Thyroid gland (tissue), 4 donors: ENCODE results near the gene BMERB1. TPM values are rescaled to one million over a fixed set of nuclear protein-coding genes. Genes with fewer than 3 reads are reported as not detected.

Source experiments
- DNase-seq, 2 donors: peaks; one replicate each; pipeline ENCODE4 v3.0.0-alpha.2; 2019
- H3K27ac ChIP-seq, 3 donors: fragments of 200-600 bp; sonication (generic); 1 replicate in 2 of 3; 2 replicates in 1 of 3; pipeline ENCODE4 v1.5.1; 2016 to 2019; ENCODE audit warnings: mild to moderate bottlenecking in 1 of 3, moderate library complexity in 1 of 3
- H3K27me3 ChIP-seq: fragments of 200-600 bp; sonication (generic); one replicate; pipeline ENCODE4 v1.5.1; 2019
- H3K36me3 ChIP-seq, 2 donors: fragments of 200-600 bp; sonication (generic); one replicate each; pipeline ENCODE4 v1.5.1; 2016 to 2019
- H3K4me1 ChIP-seq, 2 donors: fragments of 200-600 bp; sonication (generic); one replicate each; pipeline ENCODE4 v1.5.1; 2017 to 2019
- H3K4me3 ChIP-seq, 3 donors: fragments of 200-600 bp; sonication (generic); replicated peaks in 1 of 3; 1 replicate in 2 of 3; 2 replicates in 1 of 3; pipeline ENCODE4 v1.5.1; 2016; ENCODE audit warnings: mild to moderate bottlenecking in 1 of 3
- H3K9me3 ChIP-seq: fragments of 200-600 bp; sonication (generic); one replicate; pipeline ENCODE4 v1.5.1; 2017
- CTCF ChIP-seq, 6 experiments: fragments of 200-600 bp in 3 of 6; fragments of 450-650 bp in 3 of 6; sonication (generic) in 3 of 6; IDR thresholded peaks; one replicate each; pipeline ENCODE4 v1.5.1; 2016 to 2019; ENCODE audit warnings: antibody characterized with exemption in 6 of 6, mild to moderate bottlenecking in 2 of 6, inconsistent platforms in 1 of 6, moderate library complexity in 1 of 6
- POLR2A ChIP-seq, 2 donors: fragments of 450-650 bp; IDR thresholded peaks; one replicate each; pipeline ENCODE4 v1.6.1; 2017; ENCODE audit warnings: antibody characterized with exemption in 2 of 2, mild to moderate bottlenecking in 2 of 2, moderate library complexity in 1 of 2
- WGBS, 2 donors: methylation state at CpG; one replicate each; pipeline ENCODE4 v1.1.5; 2017; 5-methylcytosine and 5-hydroxymethylcytosine counted together
- intact Hi-C: fragments of 100-400 bp; cut with DNase I; formaldehyde crosslinking; loops from one replicate; pipeline ENCODE4 v1.15.1; 2023
- total RNA-seq, 4 donors: library from RNA; depleted of rRNA; stranded (reverse); fragments of >200 nt; gene quantifications; one replicate each; pipeline ENCODE4 v1.2.3, GENCODE V29; 2016

The BMERB1 gene
- total RNA-seq, 4 donors from 2014 or later, result 13.7 to 31.0 (median 23.0) TPM

DNA sequence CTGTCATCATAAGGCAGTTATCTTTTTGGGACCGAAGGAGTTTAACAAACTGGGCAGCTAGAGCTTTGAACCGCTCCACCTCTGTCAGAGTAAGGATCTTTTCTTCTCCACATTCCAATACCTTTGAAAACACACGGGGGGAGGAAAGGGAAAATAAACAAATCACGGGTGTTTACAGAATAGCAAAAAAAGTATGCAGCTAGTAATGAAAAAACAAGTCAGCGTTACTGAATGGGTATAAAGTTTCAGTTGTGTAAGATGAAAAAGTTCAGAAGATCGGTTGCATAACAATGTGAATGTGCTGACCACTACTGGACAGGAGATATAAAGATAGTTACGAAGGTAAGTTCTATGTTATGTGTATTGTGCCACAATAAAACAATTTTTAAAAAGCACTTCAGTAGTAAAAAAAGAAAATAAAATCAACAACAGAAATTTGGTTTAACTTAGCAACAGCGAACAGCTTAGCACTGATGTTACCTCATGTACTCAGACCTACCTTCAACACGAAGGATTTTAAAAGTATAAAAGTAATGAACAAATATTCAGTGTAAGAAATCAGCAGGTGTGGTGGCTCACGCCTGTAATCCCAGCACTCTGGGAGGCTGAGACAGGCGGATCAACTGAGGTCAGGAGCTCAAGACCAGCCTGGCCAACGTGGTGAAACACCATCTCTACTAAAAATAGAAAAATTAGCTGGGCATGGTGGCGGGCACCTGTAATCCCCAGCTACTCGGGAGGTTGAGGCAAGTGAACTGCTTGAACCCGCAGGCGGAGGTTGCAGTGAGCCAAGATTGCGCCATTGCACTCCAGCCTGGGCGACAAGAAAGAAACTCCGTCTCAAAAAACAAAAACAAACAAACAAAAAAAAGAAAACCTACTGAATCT lies 174.3 kb downstream of the BMERB1 start:
- DNase-seq, result no peak
- Histone ChIP-seq H3K27me3 (no peaks in the 10 kb centered on the region), H3K4me1 (no peaks in the 10 kb centered on the region), H3K36me3 (peaks cover 66 to 72% of the 10 kb centered on the region in 2 donors), H3K4me3 (no peak overlapping the region), H3K27ac (no peak overlapping the region), H3K9me3 (no peaks in the 10 kb centered on the region)
- WGBS, 2 donors, result 89 to 91% methylated on average over 19 of the region's 19 CpGs
- TF ChIP-seq POLR2A (IDR thresholded peaks at IDR 0.05) (no peak), CTCF (IDR thresholded peaks at IDR 0.05) (no peak)
- intact Hi-C loops, result no loop called here

DNA sequence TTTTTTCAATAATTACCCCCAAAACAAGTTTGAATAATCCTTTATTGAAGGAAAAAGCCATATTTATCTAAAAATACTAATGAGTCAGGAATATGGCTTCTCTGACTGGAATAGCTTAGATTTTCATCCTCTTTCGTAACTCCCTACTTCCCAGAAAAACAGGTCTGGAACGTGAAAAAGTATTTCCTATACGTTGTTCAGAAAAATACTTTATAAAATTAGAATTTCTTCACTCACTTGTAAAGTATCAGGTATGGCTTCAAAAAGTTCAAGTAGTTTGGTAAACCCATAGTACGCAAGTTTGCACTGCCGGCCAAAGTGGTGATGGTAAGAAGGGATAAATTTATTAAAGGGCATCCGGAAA lies 174.9 kb downstream of the BMERB1 start:
- peaks cover 66% of the 10 kb centered on the region in 2 donors for H3K36me3 ChIP-seq
- H3K27ac ChIP-seq, result no peak overlapping the region
- intact Hi-C loops, result no loop called here
- TF ChIP-seq POLR2A (IDR thresholded peaks at IDR 0.05), result no peak
- no peak for TF ChIP-seq CTCF (IDR thresholded peaks at IDR 0.05)
- H3K4me3 ChIP-seq, result no peak overlapping the region
- 92 to 95% methylated on average over 6 of the region's 6 CpGs for WGBS, 2 donors
- no peak for DNase-seq
- H3K9me3 ChIP-seq, result no peaks in the 10 kb centered on the region
- no peaks in the 10 kb centered on the region for H3K27me3 ChIP-seq
- H3K4me1 ChIP-seq, result no peaks in the 10 kb centered on the region

- Histone ChIP-seq H3K27me3 (no peaks in the 10 kb centered on the region), H3K27ac (no peak overlapping the region), H3K4me3 (no peak overlapping the region), H3K36me3 (peaks cover 63 to 72% of the 10 kb centered on the region in 2 donors), H3K9me3 (no peaks in the 10 kb centered on the region), H3K4me1 (no peaks in the 10 kb centered on the region)
- intact Hi-C loops, result no loop called here
- WGBS, 2 donors, result 91 to 95% methylated on average over 10 of the region's 10 CpGs
- no peak for DNase-seq
- TF ChIP-seq CTCF (IDR thresholded peaks at IDR 0.05) (no peak), POLR2A (IDR thresholded peaks at IDR 0.05) (no peak)
These were observed 176.0 kb downstream of the BMERB1 start for GRCh38 chr16:15610369-15610871.

- no peak overlapping the region for H3K27ac ChIP-seq
- no peaks in the 10 kb centered on the region for H3K9me3 ChIP-seq
- H3K36me3 ChIP-seq, result peaks cover 67 to 79% of the 10 kb centered on the region in 2 donors
- no peaks in the 10 kb centered on the region for H3K27me3 ChIP-seq
- H3K4me3 ChIP-seq, result no peak overlapping the region
- 92 to 96% methylated on average over 7 of the region's 7 CpGs for WGBS, 2 donors
- TF ChIP-seq CTCF (IDR thresholded peaks at IDR 0.05), result no peak
- no peak for TF ChIP-seq POLR2A (IDR thresholded peaks at IDR 0.05)
- H3K4me1 ChIP-seq, result no peaks in the 10 kb centered on the region
- DNase-seq, result no peak
- intact Hi-C loops, result no loop called here
These were observed 177.2 kb downstream of the BMERB1 start for GRCh38 chr16:15611610-15612009.

- intact Hi-C loops, result no loop called here
- no peak overlapping the region for H3K4me3 ChIP-seq
- H3K9me3 ChIP-seq, result no peaks in the 10 kb centered on the region
- no peak for DNase-seq
- H3K4me1 ChIP-seq, result no peaks in the 10 kb centered on the region
- TF ChIP-seq POLR2A (IDR thresholded peaks at IDR 0.05) (no peak), CTCF (IDR thresholded peaks at IDR 0.05) (no peak)
- H3K36me3 ChIP-seq, result peaks cover 70 to 81% of the 10 kb centered on the region in 2 donors
- no peak overlapping the region for H3K27ac ChIP-seq
- WGBS, 2 donors, result 90 to 91% methylated on average over 4 of the region's 4 CpGs
- H3K27me3 ChIP-seq, result no peaks in the 10 kb centered on the region
These were observed 179.3 kb downstream of the BMERB1 start for GRCh38 chr16:15613676-15614075.
